GM11168 (cell line): ENCODE measurements around the gene HBM.
"Not testable (repeated sequence)": the region's sequence is repeated elsewhere in the genome, so short reads cannot be mapped to it uniquely, and the experiment has no call there.

Experiments used
- in situ Hi-C: fragments of 300-500 bp; cut with MboI; formaldehyde crosslinking; loops from one replicate; pipeline ENCODE4 v1.12.0; 2022; ENCODE audit warnings: low sequenced_read_pairs; ENCODE audit not compliant: unreplicated experiment

The HBM gene, protein sequence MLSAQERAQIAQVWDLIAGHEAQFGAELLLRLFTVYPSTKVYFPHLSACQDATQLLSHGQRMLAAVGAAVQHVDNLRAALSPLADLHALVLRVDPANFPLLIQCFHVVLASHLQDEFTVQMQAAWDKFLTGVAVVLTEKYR

DNA sequence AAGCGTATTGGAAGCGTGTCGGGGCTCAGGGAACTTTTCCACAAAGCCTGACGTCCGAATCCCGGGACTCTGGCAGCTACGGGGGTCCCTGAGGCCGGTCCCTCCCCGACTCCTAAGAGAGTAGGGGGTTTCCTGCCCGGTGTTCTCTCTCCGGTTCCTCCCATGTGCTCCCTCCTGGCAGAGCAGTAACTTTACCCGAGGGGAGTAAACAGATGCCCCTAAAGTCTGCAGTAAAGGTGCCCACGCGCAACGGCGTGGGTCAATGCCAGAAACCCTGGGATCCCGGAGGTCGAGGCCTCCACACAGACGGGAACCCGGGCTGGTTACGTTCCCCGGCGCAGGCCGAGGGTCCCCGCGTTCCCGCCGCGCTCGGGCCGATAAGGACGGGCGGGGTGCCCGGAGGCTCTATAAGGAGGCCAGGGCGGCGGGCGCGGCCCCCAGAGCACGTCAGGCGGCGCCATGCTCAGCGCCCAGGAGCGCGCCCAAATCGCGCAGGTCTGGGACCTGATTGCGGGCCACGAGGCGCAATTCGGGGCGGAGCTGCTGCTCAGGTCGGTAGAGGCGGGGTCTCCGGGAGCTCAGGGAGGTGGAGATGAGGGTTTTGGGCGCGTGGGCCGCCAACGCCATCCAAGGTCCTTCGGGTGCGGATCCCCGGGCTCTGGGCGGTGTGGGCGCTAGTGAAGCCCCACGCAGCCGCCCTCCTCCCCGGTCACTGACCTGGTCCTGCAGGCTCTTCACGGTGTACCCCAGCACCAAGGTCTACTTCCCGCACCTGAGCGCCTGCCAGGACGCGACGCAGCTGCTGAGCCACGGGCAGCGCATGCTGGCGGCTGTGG is at the start of gene HBM:
Gene HBM (plus strand): TSS at position 440 of the 836 bp plus-strand sequence. CDS start 20 bp downstream, at position 460.
- in situ Hi-C loops: no loop called here

DNA sequence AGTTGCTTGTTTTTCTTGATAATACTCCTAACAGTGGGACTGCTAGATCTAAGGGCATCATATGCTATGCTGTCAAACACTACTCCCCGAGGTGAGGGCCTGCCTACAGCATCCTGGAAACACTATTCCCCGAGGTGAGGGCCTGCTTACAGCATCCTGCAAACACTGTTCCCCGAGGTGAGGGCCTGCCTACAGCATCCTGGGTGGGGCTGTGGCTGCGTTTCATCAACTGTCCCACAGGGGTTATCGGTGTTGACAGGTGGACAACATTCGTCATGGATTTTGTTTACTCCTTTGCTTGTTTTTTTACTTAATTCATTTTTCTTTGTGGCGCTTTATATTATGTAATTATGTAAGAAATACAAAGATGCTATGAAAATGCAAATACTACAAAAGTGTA is 49.8 kb upstream of the HBM start:
- in situ Hi-C loops: loop anchor here (5.0 kb wide), 1 partner anchor 66 kb away; the partner anchor contains the start of gene HBQ1

DNA sequence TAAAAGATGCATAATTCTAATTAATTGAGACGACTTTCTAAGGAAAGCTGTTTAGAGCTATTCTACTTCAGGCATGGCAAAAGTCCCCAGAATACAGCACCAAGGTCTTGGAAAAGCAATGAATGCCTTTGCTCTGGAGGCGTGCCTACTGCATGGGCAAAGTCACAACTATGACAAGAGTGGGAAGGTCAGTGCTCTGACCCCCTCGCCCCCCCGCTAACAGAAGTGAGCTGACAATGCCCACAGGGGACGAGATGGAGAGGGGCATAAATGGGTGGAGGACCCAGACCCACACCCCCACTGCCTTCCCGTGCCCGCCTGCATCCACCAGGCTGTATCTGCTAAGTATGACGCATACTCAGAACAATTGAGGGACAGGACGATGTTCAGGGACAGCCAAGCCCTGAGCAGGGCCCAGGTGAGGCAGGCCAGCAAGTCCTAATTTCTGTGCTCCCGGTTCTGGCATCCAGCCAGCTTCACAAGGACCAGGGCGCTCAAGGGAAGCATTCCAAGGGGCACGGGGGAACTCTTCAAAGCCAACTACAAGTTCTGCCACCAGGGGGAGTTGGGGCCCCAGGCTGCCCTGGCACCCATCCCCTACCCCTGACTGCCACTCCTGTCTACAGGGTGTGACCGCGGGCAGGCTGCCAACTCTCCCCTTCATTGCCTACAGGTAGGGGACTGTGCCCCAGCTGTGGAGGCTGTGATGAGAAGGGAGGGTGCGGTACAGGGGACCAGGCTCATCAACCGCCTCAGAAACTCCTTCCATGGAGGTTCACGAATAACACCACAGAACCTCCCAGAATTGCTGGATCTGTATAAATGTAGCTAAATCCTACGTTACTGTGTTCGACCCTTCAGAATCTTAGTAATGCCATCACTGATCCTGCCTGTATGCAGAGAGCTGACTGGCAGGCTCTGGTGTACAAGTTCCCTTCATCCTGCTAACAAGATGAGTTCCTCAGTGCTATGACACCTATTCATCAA is 48.1 kb upstream of the HBM start:
- in situ Hi-C loops: loop anchor here (5.0 kb wide), 1 partner anchor 65 kb away; the partner anchor contains the start of gene HBQ1

DNA sequence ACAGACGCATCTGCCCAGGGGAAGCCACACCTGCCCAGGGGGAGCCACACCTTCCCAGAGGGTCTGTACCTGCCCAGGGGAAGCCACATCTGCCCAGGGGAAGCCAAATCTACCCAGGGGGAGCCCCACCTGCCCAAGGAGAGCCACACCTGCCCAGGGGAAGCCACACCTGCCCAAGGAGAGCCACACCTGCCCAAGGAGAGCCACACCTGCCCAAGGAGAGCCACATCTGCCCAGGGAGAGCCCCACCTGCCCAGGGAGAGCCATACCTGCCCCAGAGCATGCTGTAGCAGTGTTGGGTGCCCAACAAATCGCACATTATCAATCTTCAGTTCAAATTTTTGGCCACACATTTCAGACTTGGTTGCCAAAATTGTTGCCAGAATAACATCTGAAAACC is 46.9 kb upstream of the HBM start:
- in situ Hi-C loops: loop anchor here (5.0 kb wide), 1 partner anchor 63 kb away; the partner anchor contains the start of gene HBQ1

DNA sequence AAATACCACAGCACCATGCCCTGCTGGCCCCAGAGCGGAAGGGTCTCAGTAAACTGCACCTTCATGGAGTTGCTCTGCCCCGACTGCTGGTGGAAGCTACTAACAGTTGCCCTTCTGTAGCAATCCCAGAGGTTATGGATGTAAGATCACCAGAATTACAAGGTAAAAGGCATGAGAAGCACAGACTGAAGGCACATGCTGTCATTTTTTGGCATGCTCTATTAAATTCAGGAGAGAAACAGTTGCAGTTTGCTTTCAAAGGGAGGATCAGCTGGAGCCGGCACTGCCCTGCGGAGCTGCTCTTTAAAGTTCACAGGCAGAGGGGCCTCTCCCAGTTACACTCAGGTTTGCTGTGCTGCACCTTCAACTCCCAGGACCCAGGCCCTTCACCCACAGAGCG is 46.5 kb upstream of the HBM start:
- in situ Hi-C loops: loop anchor here (5.0 kb wide), 1 partner anchor 63 kb away; the partner anchor contains the start of gene HBQ1

DNA sequence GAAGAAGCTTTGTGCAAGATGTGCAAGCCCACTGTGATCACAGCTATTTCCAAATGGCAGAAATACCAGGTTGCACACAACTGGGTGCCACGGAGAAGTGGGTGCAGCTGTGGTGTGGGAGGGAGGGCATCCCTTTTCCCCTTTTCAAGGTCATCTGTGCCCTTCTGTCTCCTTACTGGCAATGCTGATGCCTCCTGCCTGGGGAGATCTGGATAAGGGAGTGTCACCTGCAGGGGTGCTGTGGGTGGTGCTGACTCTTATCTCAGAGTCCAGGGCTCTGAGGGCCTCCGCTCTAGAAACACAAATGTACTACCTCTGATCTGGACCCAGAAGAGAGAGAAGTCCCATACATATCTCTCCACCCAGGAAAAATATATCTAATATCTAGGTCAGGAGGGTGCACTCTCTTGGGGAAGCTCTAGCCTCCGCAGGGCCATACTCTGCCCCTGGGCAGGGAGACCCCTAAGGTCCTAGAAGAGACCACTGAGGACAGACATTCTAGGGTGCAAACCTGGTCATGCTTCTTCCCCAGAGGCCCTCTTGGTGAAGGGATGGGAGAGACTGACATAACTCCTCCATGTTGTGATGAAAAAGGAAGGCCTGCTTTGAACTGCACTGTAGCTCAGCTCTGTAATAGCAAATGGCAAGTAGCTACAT is 45.8 kb upstream of the HBM start:
- in situ Hi-C loops: loop anchor here (5.0 kb wide), 1 partner anchor 62 kb away; the partner anchor contains the start of gene HBQ1

DNA sequence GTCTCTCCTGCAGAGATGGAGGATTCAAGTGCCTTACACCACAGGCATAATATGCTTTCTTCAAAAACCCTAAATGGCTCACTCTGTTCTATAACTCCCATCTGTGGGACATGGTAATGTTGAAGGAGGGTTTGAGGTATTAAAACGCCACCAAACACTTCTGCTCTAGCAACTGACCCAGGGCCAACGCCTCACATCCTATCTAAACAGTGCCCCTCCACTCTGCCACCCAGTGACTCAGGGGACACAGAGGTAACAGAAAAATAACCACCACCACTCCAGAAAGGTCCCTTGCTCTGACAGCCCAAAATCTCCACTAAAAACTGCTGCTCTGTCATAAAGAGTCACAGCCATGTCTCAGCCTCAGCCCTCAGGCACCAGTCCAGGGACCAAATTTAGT is 45.0 kb upstream of the HBM start:
- in situ Hi-C loops: no loop called here

DNA sequence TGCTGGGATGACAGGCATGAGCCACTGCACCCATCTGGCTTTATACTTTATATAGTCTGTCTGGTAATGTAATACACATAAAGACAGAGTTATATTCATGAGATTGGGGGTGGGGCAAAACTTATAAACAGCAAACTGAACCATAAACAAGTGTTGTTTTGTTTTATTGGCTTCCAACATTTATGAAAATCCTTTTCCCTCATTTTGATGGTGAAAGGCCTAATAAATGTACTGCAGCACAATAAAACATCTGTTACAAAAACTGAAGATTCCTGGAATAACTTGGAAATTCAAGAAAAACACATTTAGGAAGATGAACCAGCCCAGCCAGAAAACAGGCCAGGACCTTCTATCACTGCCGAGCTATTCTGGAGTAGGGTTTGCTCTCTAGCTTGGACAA is 43.4 kb upstream of the HBM start:
- in situ Hi-C loops: no loop called here

DNA sequence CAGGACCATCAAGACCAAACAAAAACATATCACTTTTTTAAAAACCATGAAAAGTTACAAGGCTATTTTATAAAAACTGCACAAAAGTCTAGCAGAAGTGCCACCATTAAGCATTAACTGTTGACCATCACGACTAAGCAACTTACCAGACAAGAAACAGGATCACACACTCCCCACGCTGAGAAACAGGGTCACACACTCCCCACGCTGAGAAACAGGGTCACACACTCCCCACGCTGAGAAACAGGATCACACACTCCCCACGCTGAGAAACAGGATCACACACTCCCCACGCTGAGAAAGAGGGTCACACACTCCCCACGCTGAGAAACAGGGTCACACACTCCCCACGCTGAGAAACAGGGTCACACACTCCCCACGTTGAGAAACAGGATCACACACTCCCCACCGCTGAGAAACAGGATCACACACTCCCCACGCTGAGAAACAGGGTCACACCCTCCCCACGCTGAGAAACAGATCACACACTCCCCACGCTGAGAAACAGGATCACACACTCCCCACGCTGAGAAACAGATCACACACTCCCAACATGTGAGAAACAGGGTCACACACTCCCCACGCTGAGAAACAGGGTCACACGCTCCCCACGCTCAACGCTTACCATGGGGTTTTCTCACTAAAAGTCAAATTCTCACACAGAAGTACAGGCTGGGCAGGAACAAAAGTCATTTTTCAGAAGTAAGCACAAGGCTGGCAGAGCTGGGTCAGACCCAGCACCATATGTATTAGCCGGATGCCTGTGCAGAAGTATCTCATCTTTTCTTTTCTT is 42.0 kb upstream of the HBM start:
- in situ Hi-C loops: not testable (repeated sequence)

DNA sequence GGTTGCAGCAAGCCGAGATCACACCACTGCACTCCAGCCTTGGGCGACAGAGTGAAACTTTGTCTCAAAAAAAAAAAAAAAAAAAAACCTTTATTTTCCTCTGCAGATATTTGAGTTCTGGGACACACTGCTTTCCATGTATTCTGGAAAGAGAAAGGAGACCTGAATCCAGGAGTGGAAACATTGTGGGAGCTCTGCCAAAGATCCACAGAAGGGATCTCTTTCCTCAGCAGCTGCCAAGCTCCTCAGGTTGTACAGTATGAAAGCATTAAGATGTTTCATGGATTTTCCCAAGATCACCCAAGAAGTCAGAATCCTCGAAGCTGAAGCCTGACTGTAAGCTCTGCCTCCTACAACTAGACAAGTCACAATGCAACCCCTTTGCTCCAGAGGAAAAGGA is 40.8 kb upstream of the HBM start:
- in situ Hi-C loops: no loop called here

DNA sequence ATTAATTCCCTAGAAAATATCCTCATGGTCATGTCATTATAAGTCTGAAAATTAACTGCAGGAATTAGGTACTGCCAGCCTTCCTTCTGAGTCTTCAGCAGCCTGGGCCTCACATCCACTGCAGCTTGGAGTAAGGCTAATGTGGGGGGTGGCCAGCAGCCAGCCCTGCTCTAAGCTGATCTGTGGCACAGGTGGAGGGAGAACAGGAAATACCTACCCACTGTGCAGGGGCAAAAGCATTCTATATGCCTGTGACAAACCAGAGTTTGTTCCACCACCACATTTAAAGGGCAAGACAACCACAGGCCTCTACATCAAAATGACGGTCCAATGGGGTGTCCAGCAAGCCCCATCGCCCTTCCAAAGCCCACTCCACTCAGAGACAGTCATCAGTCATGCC is 36.7 kb upstream of the HBM start:
- in situ Hi-C loops: no loop called here

DNA sequence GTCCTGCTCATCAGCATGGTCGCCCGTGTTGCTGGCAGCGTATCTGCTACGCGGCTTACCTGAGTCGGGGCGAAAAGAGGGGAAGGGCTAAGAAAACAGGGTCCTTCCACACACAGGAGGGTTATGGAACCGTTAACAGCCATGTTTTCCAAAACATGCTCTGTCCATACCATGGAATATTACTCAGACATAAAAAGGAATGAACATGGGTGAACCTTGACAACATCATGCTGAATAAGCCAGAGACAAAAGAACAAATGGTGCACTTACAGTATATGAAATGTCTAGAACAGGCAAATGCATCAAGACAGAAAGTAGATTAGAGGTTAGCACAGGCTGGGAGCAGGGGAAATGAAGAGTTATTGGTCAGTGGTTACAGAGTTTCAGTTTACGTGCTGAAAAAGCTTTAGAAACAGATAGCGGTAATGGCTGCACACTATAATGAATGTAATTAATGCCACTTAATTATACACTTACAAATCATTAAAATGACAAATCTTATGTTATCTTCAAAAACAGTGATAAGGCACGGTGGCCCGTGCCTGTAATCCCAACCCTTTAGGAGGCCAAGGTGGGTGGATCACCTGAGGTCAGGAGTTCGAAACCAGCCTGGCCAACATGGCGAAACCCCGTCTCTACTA is 35.1 kb upstream of the HBM start:
- in situ Hi-C loops: no loop called here

DNA sequence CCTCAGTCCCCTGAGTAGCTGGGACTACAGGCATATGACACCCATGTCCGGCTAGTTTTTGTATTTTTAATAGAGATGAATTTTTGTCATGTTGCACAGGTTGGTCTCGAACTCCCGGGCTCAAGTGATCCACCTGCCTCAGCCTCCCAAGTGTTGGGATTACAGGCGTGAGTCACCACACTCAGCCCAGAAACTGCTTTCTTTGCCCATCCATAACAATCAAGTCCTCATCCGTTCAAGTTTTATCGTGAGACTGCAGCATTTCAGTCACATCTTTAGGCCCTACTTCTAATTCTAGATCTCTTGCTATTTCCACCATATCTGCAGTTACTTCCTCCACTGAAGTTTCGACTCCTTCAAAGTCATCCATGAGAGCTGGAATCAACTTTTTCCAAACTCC is 33.7 kb upstream of the HBM start:
- in situ Hi-C loops: no loop called here

DNA sequence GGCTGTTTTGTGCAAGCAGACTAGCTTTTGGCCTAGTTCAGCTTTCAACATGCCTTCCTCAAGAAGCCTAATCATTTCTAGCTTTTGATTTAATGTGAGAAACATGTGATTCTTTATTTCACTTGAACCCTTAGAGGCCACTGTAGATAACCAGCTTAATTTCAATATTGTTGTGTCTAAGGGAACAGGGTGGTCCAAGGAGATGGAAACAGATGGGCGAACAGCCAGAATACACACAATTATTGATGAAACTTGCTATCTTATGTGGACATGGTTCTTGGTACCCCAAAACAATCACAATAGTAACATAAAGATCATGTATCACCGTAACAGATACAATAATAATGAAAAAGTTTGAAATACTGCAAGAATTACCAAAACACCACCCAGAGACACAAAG is 32.1 kb upstream of the HBM start:
- in situ Hi-C loops: no loop called here

DNA sequence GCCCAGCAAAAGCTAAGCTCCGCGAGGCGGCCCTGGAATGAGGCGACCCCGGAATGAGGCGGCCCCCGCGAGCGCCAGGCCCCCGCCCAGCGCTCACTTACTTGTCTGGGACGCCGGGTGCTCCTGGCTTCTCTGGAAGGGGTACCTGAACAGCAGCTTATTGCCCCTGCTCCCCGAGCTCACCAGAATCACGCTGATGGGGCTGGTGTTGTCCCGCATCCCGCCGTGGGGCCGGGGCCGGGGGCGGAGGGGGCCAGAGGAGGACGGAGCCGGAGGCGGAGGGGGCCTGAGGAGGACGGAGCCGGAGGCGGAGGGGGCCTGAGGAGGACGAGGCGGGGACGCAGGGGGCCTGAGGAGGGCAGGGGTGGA is 27.7 kb upstream of the HBM start:
- in situ Hi-C loops: no loop called here

DNA sequence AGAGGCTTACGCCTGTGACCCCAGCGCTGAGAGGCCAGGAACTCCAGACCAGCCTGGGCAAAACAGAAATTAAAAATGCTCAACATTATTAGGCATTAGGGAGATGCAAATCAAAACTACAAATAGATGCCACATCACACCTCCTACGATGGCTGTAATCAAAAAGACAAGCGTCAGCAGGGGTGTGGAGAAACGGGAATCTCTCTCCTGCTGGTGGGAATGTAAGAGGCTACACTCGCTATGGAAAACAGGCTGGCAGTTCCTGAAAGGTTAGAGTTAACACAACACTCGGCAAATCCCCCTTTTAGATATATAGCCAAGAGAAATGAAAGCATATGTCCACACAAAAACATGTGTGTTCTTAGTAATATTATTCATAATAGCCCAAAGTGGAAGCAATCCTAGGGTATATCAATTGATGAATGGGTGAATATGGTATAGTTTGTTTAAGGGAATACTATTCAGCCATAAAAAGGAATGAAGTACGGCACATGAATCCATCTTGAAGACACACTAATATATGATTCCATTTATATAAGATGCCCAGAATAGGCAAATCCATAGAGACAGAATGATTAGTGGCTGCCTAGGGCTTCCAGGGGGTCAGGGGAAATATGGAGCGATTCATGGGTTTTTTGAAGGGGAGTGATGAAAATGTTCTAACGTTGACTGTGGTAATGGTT is 25.5 kb upstream of the HBM start:
- in situ Hi-C loops: no loop called here

DNA sequence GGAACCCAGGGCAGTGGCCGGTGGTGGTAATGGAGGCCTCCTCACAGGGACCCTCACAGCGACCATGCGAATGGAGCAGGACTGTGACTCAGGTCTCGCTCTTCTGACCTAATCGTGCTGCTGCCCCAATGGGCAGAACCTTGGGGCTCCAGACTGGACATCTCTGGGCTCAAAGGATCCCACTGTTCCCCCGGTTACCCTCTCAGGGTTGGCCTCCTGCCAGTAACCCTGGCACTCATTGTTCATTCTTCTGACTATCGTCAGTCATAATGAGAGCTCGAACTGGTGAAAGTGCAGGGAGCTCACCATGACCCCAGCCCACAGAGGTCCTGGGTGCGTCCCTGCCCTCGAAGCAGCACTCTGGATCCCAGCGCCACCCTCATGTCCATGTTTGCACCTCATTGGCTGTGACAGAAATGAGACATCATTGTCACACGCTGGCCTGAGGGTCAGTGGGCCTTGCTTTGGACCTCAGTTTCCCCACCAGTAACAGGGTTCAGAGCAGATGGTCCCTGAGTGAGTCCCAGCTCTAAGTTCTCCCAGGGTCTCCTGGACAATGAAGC is 23.3 kb upstream of the HBM start:
- in situ Hi-C loops: no loop called here

DNA sequence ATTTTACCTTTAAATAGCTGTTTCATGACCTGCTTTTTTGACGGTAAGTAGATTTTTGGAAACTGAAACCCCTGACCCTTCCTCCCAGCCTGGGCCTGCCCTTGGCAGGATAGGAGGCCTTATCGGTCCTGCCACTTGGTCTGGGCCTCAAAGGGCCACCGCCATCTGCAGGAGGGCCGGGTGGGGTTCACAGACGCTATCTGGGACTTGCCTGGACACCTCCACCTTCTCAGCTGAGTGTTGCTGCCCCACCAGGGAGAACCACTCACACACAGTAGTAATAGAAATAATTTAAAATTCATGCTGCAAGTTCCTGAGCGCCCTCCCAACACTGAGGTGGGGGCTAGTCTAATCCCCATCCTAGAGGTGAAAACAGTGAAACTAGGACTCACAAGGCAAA is 22.7 kb upstream of the HBM start:
- in situ Hi-C loops: no loop called here
